Stomach (tissue), 9 donors: Measurements from ENCODE around the gene C19orf12. TPM values are rescaled to one million over a fixed set of nuclear protein-coding genes. Genes with fewer than 3 reads are reported as not detected.

Experiments used
- DNase-seq, 2 donors: peaks; one replicate each; pipeline versions ENCODE4 v3.0.0 to v3.0.0-alpha.2; 2013 to 2019
- H3K27ac ChIP-seq, 5 donors: fragments of 200-600 bp in 4 of 5; sonication (generic) in 4 of 5; one replicate each; pipeline ENCODE4 v1.5.1; 2013 to 2019; ENCODE audit warnings: mild to moderate bottlenecking in 1 of 5, moderate library complexity in 1 of 5
- H3K27me3 ChIP-seq, 3 donors: fragments of 200-600 bp; sonication (generic); one replicate each; pipeline ENCODE4 v1.5.1; 2017 to 2019; ENCODE audit warnings: mixed run types in 1 of 3
- H3K36me3 ChIP-seq, 4 donors: fragments of 200-600 bp; sonication (generic); 1 replicate in 3 of 4; 2 replicates in 1 of 4; pipeline ENCODE4 v1.5.1; 2016 to 2019
- H3K4me1 ChIP-seq, 4 donors: fragments of 200-600 bp; sonication (generic); one replicate each; pipeline ENCODE4 v1.5.1; 2016 to 2019
- H3K4me3 ChIP-seq, 4 donors: fragments of 200-600 bp; sonication (generic) in 3 of 4; one replicate each; pipeline ENCODE4 v1.5.1; 2016 to 2019; ENCODE audit warnings: mild to moderate bottlenecking in 1 of 4
- H3K9me3 ChIP-seq, 4 donors: fragments of 200-600 bp; sonication (generic); one replicate each; pipeline ENCODE4 v1.5.1; 2016 to 2019
- CTCF ChIP-seq, 7 experiments: fragments of 450-650 bp in 4 of 7; fragments of 200-600 bp in 3 of 7; sonication (generic) in 3 of 7; IDR thresholded peaks; one replicate each; pipeline ENCODE4 v1.5.1; 2016 to 2019; ENCODE audit warnings: antibody characterized with exemption in 7 of 7, control low read depth in 2 of 7, mild to moderate bottlenecking in 1 of 7
- EP300 ChIP-seq: sonication (generic); formaldehyde crosslinking; IDR thresholded peaks from one replicate; pipeline ENCODE4 v1.6.1; 2017; ENCODE audit warnings: antibody characterized with exemption
- POLR2A ChIP-seq, 4 donors: fragments of 450-650 bp; IDR thresholded peaks; one replicate each; pipeline ENCODE4 v1.6.1; 2016; ENCODE audit warnings: antibody characterized with exemption in 4 of 4, control low read depth in 2 of 4, mild to moderate bottlenecking in 1 of 4, moderate library complexity in 1 of 4
- POLR2AphosphoS5 ChIP-seq, 3 donors: sonication (generic); formaldehyde crosslinking; IDR thresholded peaks; one replicate each; pipeline ENCODE4 v1.6.1; 2016; ENCODE audit warnings: antibody characterized with exemption in 3 of 3
- WGBS, 5 donors: extraction: QIAGEN DNeasy Blood & Tissue Kit in 3 of 5; methylation state at CpG; one replicate each; pipeline versions ENCODE4 v1.1.5 to v1.1.7; 2013 to 2018; 5-methylcytosine and 5-hydroxymethylcytosine counted together
- intact Hi-C: fragments of 100-400 bp; cut with DNase I; formaldehyde crosslinking; loops from one replicate; pipeline ENCODE4 v1.15.1; 2023; ENCODE audit warnings: low total_unique reads
- polyA plus RNA-seq, 3 donors: library from polyadenylated mRNA; stranded (reverse); fragments of 200-250 nt; gene quantifications; one replicate each; pipeline ENCODE4 v1.2.3, GENCODE V29; 2013
- total RNA-seq, 5 donors: library from RNA; depleted of rRNA; stranded (reverse); fragments of >200 nt; gene quantifications; one replicate each; pipeline versions ENCODE4 v1.1.0 to v1.2.3, GENCODE V29; 2014 to 2016
- donor health status: healthy with polysubstance abuse.
- donor health status: Bipolar disorder and iron deficiency.
- donor health status: healthy.

C19orf12 gene
- total and polyA plus RNA-seq, 8 donors, result 4.6 to 67.2 (median 14.8) TPM

GRCh38 chr19:29761575-29762232 is 46.6 kb upstream of the C19orf12 start:
- intact Hi-C loops, result no loop called here

GRCh38 chr19:29760752-29761502 is 45.9 kb upstream of the C19orf12 start:
- intact Hi-C loops, result no loop called here
- Histone ChIP-seq H3K36me3 (no peaks in the 10 kb centered on the region), H3K9me3 (no peaks in the 10 kb centered on the region), H3K27ac (no peak overlapping the region), H3K4me1 (peaks cover 0 to 8% (median 7%) of the 10 kb centered on the region in 4 donors), H3K4me3 (peak overlapping the region in 1 of 4 donors; percentile 30), H3K27me3 (peaks cover 0 to 25% (median 9%) of the 10 kb centered on the region in 3 donors)
- TF ChIP-seq EP300 (no peak), POLR2A (IDR thresholded peaks at IDR 0.05) (no peak), CTCF (IDR thresholded peaks at IDR 0.05) (no peak)
- WGBS, 5 donors, result 89 to 95% (median 93%) methylated on average over 10 to 16 of the region's 16 CpGs
- DNase-seq, result no peak

More at GRCh38 chr19:29761575-29762232, 46.6 kb upstream of the C19orf12 start:
- H3K27ac ChIP-seq, result no peak overlapping the region
- H3K9me3 ChIP-seq, result no peaks in the 10 kb centered on the region
- H3K36me3 ChIP-seq, result no peaks in the 10 kb centered on the region
- peaks cover 0 to 25% (median 9%) of the 10 kb centered on the region in 3 donors for H3K27me3 ChIP-seq
- no peak for DNase-seq
- H3K4me3 ChIP-seq, result no peak overlapping the region
- 61 to 64% (median 64%) methylated on average over 14 of the region's 14 CpGs for WGBS, 5 donors
- H3K4me1 ChIP-seq, result peaks cover 0 to 8% (median 7%) of the 10 kb centered on the region in 4 donors
- TF ChIP-seq CTCF (IDR thresholded peaks at IDR 0.05) (no peak), POLR2AphosphoS5 (IDR thresholded peaks at IDR 0.05) (no peak), EP300 (no peak), POLR2A (IDR thresholded peaks at IDR 0.05) (no peak)

- no peak for TF ChIP-seq POLR2A (IDR thresholded peaks at IDR 0.05)
- TF ChIP-seq EP300, result no peak
- TF ChIP-seq CTCF (IDR thresholded peaks at IDR 0.05), result no peak
- TF ChIP-seq POLR2AphosphoS5 (IDR thresholded peaks at IDR 0.05), result no peak
- Histone ChIP-seq H3K4me1 (peaks cover 0 to 8% (median 7%) of the 10 kb centered on the region in 4 donors), H3K27me3 (peaks cover 0 to 31% (median 9%) of the 10 kb centered on the region in 3 donors), H3K9me3 (no peaks in the 10 kb centered on the region), H3K36me3 (no peaks in the 10 kb centered on the region), H3K4me3 (no peak overlapping the region), H3K27ac (no peak overlapping the region)
- intact Hi-C loops, result no loop called here
- no peak for DNase-seq
- 52 to 85% (median 83%) methylated on average over 4 to 5 of the region's 5 CpGs for WGBS, 5 donors
These were observed 44.3 kb upstream of the C19orf12 start for GRCh38 chr19:29759359-29759758.

- Histone ChIP-seq H3K27me3 (peaks cover 0 to 34% (median 9%) of the 10 kb centered on the region in 3 donors), H3K36me3 (no peaks in the 10 kb centered on the region), H3K27ac (no peak overlapping the region), H3K9me3 (no peaks in the 10 kb centered on the region), H3K4me3 (no peak overlapping the region), H3K4me1 (peaks cover 0 to 8% (median 7%) of the 10 kb centered on the region in 4 donors)
- no peak for DNase-seq
- 83 to 91% (median 86%) methylated on average over 6 to 7 of the region's 7 CpGs for WGBS, 5 donors
- intact Hi-C loops, result no loop called here
- TF ChIP-seq POLR2A (IDR thresholded peaks at IDR 0.05) (no peak), CTCF (IDR thresholded peaks at IDR 0.05) (no peak), EP300 (no peak), POLR2AphosphoS5 (IDR thresholded peaks at IDR 0.05) (no peak)
These were observed 43.8 kb upstream of the C19orf12 start for GRCh38 chr19:29758863-29759262.
